HG03439 (cell line): ENCODE data around the gene AURKA.
A peak's percentile ranks its signal among the peaks of the same experiment; 100 is the strongest.
"Not testable (repeated sequence)": the region's sequence is repeated elsewhere in the genome, so short reads cannot be mapped to it uniquely, and the experiment has no call there.

ENCODE experiments used
- ATAC-seq: cut with Tn5 transposase; IDR thresholded peaks from one replicate; pipeline ENCODE4 v1.9.1; 2021; ENCODE audit warnings: mild to moderate bottlenecking, moderate library complexity; ENCODE audit not compliant: unreplicated experiment

AURKA gene

DNA sequence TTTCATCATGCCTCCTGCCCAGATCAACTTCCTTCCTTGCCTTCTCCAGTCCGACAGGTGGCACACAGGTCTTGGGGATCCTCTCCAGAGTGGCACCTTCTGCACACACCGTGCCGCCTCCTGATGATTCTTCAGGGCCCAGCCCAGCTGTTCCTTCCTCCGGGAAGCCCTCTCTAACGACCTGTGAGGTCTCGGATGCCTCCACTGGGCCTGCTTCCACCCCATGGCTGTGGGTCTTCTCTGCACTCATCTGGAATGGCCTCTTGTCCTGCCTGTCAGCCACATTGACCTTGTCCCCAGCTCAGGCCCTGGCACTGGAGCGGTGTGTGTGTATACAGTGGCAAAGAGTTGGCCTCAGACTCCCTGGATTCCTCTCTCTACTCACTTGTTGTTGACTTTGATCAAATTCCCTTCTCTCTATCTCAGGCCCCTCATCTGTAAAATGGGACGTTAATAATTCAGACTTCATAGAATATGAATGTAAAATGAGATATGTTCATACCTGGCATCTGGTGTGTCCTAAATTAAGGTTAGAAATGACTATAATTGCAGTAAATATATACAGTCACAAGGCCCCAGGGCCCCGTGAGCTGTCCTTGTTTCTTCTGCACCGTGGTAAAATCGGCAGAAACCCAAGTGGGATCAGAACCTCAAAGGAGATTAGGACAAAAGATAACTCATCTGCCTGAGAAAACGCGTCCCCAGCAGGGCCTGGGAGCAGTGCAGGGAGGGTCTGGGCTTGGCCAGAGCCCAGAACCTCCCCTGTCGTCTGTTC, 31.7 kb downstream of the AURKA start:
- no peak for ATAC-seq

DNA sequence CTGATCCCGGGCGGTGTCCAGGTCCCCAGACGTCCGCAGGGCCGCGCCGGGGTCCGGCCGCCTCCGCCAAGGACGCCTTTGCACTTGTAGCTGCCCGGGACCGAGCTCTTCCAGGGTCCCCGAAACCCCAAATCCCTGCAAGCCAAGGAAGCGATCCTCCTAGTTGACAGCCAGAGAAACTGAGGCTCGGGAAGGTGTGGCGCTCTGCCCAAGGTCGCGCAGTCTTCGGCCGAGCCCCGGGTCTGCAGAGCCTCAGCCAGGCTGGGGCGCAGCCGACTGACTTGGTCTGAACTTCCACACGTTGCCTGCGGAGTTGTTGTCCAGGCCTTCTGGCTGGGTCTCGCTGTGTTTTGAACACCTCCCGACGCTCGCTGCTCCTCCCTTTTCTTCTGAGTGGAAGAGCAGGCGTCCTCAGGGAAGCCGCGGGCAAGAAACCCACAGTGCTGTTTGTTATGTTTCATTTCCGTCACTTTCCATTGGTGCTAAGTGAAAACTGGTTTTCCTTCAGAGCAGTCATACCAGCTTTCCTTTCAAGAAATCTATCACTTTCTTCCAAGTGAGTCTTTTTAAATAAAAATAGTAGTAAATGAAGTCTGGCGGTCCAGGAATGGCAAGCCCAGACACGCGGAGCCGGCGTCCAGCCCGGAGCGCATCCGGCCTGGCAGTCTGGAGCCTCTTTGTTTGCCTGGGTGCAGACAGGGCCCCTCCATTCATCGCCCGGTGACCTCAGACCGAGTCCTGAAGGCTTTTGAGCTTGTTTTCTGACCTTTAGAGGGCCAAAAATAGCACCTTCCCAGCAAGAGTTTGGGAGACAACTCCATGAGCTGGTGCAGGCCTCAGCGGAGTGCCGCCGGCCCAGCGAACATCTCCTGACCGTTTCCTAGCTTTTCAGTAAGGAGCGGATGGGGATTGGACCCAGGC, 32.5 kb downstream of the AURKA start:
- ATAC-seq: peak; percentile 11

DNA sequence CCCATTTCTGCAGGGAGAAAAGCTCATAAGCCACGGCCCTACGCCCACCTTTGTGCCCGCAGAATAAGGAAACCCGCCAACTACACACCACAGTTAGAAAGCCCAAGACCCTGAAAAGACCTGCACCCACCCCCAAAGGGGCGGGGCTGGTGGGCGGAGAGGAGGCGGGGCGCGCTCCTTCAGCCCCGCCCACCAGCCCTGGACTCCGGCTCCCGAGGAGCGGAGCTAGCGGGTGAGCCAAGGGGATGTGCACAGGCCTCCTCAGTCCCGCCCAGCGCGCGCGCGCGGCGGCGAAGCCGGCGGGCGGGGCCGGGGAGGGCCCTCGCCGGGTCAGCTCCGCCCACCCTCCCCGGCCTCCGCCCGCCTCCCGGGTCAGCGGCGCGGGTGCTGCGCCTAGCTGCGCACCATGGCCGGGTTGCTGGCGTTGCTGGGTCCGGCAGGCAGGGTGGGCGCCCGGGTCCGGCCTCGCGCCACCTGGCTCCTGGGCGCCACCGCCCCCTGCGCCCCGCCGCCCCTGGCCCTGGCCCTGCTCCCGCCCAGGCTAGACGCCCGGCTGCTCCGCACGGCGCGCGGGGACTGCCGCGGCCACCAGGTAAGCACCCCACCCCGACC, 33.3 kb downstream of the AURKA start, which contains the start of gene FAM210B:
TSS of gene FAM210B (plus strand) at position 375 of the 612 bp plus-strand sequence. CDS start at position 407, 32 bp downstream.
- ATAC-seq: peak; percentile 95

DNA sequence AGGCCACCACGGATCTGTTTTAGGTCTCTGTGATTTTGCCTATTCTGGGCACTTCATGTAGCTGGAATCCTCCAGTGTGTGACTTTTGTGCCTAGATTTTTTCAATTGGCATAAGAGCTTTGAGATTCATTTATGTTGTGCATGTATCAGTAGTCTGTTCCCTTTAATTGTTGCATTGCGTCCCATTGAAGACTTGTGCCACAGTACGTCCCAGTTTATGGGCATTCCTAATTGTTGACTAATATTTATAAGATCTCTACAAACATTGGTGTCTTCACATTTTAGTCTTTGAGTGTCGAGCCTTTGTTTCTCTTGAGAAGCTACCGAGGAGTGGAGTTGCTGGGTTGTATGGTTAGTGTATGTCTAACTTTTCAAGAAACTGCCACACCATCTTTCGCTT, 33.9 kb downstream of the AURKA start:
- ATAC-seq: no peak

- ATAC-seq: no peak
Measured at GRCh38 chr20:56353356-56353755, 38.7 kb downstream of the AURKA start.

DNA sequence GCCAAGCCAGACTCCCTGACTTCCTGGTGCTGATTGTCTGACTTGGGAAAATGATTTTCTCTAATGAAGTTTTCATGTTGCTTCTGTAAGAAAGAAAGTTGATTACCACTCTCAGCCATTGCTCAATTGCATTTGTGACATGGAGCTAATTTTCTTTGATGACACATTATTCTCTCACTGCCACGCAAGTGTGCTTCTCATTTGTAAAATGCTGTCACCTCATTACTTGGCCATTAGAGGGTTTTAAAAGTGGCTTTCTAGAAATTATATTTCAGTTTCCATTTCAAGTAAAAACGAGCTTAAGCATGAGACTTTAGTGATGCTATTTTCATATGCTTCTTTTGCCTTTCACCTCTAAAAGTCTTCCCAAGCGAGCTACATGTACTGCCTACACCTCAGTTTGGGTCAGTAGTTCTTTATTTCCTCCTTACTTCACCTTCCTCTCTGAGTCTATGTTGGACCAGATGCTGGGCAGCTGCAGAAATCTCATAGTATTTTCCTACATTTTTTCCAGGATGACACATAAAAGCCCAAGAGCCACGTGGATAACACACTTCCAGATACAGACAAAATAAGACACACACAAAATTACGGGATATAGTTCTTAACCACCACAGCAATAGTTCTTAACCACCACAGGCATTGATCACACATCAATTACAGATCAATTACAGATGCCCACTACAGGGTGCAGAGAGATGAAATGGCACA, 39.5 kb downstream of the AURKA start:
- ATAC-seq: no peak

DNA sequence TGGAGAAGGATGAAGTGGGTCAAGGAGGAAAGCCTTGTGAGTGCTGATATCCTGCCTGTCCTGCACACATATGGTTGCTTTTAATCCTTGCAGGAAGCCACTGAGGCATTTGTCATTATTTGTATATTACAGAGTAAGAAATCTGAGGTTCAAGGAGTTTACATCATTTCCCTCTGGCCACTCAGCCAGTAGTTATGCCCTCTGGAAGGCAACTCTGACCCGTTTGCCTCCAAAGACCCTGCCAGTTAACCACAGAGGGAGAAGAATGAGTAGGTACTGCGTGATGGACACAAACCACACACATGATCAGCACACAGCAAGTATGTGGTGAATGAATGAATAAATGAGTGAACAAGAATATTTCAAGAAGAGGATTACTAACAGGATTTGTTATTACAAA, 41.2 kb downstream of the AURKA start:
- ATAC-seq: no peak

- ATAC-seq: no peak
Measured at GRCh38 chr20:56348746-56349145, 43.3 kb downstream of the AURKA start.

GRCh38 chr20:56348305-56348693, 43.7 kb downstream of the AURKA start:
- no peak for ATAC-seq

GRCh38 chr20:56347628-56348304, 44.2 kb downstream of the AURKA start:
- no peak for ATAC-seq

DNA sequence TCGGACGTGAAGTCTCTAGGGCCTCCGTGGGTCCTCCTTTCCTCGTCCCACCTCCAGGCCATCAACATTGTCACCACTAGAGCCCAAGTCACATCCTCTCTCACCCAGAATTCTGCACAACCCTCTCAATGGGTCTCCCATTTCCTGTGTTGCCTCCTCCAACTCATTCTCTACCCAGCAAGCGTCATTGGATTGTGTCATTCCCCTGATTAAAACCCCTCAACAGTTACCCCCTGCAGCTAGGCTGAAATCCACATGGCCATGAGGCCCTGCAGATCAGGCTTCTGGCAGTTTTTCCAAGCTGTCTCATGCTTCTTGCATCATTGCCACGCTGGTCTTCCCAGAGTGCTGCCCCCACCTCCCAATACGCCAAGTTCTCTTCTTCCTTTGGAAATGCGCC, 46.1 kb downstream of the AURKA start:
- no peak for ATAC-seq

DNA sequence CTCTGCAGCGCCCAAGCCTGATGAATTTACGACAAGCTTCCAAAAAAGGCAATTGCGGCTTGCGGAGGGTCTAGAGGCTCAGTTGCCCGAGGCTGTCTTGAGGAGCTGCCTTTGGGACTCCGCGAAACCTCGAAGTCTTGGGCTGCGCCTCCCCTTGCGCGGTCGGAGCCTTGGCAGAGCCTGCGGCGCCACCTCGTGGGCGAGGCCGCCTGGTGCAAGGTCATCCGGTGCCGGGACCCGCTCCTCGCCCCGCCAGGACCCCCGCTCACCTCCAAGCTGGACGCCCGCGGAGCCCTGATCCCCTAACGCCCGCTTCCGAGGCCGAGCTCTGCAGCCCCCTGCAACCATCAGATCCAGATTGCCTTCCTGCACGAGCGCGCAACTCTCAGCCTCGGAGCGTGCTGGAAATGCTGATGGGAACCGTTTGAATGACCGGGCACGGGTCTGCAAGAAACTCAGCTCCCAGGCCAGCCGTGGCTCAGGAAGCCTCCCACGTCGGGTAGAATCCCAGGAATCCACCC, 48.1 kb downstream of the AURKA start:
- ATAC-seq: peak; percentile 53

DNA sequence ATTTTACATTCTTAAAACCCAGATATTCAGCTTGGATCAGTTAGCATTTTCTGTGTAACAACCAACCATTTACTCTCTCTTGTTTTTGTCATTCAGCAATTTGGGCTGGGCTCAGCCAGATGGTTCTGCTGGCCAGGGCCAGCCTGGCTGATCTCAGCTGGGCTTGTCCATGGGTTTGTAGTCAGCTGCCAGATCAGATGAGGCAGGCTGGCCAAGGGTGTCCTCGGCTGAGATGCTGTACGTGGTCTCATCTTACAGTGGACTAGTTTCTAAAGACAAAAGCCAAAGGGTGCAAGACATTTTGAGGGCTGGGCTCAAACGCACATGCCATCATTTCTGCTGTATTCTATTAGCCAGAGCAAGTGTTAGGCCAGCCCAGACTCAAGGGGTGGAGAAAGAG, 49.2 kb downstream of the AURKA start:
- ATAC-seq: no peak

- ATAC-seq: not testable (repeated sequence)
Measured at GRCh38 chr20:56336709-56337108, 55.3 kb downstream of the AURKA start.

DNA sequence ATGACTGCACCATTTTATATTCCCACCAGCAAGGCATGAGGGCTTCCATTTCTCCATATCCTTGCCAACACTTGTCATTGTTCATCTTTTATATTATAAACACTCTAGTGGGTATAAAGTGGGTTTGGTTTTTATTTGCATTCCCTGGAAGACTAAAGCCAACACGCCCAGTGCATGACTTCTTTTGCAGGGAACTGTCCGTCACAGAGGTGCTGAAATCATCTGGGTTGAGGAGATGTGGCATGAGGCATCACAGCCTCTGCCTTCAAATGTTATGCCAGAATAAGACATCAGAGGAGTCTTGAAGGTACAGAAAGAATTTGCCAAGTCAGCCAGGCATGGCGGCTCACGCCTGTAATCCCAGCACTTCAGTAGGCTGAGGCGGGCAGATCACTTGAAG, 63.2 kb downstream of the AURKA start:
- no peak for ATAC-seq

- no peak for ATAC-seq
Measured at GRCh38 chr20:56324806-56325205, 67.2 kb downstream of the AURKA start.

DNA sequence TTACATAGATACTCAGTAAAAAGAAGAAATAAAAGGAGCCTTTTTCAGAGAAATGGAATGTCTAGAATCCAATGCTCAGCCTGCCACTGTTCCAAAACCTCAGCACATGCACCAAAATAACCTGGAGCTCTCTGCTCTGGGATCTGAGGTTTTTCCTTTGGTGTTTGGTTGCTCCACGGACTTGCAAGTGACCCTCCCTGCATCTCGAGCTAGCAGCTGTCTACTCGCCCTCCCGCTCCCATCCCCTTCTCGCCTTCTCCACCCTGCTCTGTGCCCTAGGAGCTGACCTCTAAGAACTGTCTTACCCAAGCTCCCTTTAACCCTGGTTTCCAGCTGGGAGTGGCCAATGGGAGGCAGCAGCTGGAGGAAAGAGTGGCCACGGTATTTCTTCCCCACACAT, 68.4 kb downstream of the AURKA start:
- no peak for ATAC-seq

DNA sequence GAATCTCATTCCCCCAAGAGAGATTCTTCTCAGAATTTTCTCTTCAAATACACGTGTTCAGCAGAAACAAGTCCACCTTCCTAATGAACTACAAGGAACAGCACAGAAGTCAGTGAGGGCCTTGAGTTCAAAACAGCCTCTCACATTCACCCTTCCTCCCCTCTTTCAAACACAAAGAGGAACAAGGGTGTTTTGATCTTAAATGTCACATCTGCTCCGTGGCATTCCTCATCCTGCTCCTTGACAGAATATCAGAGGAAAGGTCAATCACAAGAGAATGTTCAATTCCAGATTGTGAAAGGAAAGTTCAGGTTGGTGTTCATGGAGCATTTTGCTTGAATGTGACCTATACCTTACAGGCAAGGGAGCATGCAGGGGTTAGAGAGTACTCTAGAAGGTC, 68.8 kb downstream of the AURKA start:
- ATAC-seq: no peak

GRCh38 chr20:56322681-56323080, 69.3 kb downstream of the AURKA start:
- no peak for ATAC-seq
